ENCODE measurements around the gene SOHLH2.
A peak's percentile ranks its signal among the peaks of the same experiment; 100 is the strongest.

Gene SOHLH2

DNA sequence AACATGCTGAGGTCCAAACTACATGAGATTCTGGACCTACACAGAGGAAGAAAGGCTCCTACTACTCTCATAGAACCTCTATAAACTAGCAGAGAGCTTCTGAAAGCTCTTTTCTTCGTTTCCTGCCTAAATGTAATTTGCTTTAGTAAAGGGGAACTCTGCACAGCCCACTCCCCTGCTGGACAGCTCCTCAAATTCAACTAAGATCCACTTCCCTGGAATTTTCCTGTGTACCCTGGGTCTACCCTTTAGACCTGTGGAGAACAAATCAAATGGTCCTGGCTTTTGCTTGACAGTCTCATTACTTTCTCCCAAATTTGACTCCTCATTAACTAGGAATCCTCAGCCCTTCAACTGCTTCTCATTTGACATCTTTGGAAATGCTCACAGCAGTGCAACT lies 79.7 kb downstream of the SOHLH2 start:
- no peak overlapping the region for H3K4me3 ChIP-seq (replicated peaks; ENCODE audit: insufficient read depth, low read length)
- H3K27ac ChIP-seq (replicated peaks) = no peak overlapping the region
- TF ChIP-seq, protein P1, sequence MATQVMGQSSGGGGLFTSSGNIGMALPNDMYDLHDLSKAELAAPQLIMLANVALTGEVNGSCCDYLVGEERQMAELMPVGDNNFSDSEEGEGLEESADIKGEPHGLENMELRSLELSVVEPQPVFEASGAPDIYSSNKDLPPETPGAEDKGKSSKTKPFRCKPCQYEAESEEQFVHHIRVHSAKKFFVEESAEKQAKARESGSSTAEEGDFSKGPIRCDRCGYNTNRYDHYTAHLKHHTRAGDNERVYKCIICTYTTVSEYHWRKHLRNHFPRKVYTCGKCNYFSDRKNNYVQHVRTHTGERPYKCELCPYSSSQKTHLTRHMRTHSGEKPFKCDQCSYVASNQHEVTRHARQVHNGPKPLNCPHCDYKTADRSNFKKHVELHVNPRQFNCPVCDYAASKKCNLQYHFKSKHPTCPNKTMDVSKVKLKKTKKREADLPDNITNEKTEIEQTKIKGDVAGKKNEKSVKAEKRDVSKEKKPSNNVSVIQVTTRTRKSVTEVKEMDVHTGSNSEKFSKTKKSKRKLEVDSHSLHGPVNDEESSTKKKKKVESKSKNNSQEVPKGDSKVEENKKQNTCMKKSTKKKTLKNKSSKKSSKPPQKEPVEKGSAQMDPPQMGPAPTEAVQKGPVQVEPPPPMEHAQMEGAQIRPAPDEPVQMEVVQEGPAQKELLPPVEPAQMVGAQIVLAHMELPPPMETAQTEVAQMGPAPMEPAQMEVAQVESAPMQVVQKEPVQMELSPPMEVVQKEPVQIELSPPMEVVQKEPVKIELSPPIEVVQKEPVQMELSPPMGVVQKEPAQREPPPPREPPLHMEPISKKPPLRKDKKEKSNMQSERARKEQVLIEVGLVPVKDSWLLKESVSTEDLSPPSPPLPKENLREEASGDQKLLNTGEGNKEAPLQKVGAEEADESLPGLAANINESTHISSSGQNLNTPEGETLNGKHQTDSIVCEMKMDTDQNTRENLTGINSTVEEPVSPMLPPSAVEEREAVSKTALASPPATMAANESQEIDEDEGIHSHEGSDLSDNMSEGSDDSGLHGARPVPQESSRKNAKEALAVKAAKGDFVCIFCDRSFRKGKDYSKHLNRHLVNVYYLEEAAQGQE (IDR thresholded peaks at IDR 0.05; ENCODE audit: insufficient replicate concordance, low read depth) = peak; percentile 83
- no peak for TF ChIP-seq SPI1 (IDR thresholded peaks at IDR 0.05; ENCODE audit: borderline replicate concordance, low read depth)
- peaks cover 34% of the 10 kb centered on the region for H3K27me3 ChIP-seq (ENCODE audit: insufficient read depth, poor library complexity, severe bottlenecking)
- no peak for DNase-seq (ENCODE audit: low read depth in 1 of 2, low spot score in 1 of 2)

DNA sequence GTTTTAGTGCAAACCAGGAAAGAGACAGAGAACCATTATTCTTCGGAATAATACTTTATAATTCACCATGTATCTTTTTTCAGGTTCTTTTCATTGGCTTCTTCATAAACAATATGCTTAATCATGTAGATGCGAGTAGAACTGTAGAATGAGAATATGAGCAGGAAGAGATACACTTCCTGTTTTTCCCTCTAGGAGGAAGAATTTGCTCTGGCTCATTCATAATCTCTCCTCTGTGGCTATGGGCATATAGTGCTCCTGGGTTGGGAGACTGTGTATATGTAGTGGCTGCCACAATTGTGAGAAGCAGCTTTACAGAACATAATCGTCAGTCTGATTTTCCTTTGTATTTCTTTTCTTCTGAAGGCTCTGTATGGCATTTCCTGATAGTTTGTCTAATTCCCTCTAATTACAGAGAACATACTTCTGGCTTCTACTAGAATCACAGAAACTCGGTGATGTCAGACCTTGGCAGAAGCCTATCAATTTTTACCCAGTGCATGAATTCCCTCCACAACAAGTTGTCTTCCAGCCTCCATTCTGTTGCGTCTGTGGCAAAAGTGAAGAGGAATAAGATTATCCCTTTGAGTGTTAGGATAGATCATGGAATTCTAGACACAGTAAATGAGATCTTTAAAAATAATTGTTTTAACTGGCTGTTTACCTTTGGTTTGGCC lies 80.3 kb downstream of the SOHLH2 start:
- peak; percentile 82 for TF ChIP-seq SPI1 (IDR thresholded peaks at IDR 0.05; ENCODE audit: borderline replicate concordance, low read depth)
- TF ChIP-seq GABPA (IDR thresholded peaks at IDR 0.05; ENCODE audit: low read depth) = no peak
- TF ChIP-seq, protein P2, sequence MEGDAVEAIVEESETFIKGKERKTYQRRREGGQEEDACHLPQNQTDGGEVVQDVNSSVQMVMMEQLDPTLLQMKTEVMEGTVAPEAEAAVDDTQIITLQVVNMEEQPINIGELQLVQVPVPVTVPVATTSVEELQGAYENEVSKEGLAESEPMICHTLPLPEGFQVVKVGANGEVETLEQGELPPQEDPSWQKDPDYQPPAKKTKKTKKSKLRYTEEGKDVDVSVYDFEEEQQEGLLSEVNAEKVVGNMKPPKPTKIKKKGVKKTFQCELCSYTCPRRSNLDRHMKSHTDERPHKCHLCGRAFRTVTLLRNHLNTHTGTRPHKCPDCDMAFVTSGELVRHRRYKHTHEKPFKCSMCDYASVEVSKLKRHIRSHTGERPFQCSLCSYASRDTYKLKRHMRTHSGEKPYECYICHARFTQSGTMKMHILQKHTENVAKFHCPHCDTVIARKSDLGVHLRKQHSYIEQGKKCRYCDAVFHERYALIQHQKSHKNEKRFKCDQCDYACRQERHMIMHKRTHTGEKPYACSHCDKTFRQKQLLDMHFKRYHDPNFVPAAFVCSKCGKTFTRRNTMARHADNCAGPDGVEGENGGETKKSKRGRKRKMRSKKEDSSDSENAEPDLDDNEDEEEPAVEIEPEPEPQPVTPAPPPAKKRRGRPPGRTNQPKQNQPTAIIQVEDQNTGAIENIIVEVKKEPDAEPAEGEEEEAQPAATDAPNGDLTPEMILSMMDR (IDR thresholded peaks at IDR 0.05; ENCODE audit: insufficient read depth, low read length) = no peak
- no peak for TF ChIP-seq POLR2AphosphoS5 (IDR thresholded peaks at IDR 0.05; ENCODE audit: low read depth)
- TF ChIP-seq, protein P1 (IDR thresholded peaks at IDR 0.05; ENCODE audit: insufficient replicate concordance, low read depth) = no peak
- no peak overlapping the region for H3K27ac ChIP-seq (replicated peaks)

DNA sequence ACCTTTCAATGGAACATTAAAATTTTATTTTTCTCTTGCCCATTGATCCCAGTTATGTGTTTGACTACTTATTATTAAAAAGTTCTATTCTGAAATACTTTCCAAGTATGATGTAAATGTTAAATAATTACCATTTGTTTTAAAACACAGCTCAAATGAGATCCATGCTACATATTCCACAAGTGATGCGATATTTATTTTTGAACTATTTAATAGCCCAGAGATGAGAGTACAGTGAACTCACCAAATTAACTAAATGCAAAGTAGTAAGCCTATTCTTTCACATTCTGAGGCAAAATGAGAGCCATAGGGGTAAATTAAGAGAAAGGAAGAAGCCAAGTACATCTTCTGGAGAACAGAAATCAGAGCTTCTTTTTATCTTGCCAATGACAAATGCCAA lies 82.0 kb downstream of the SOHLH2 start:
- TF ChIP-seq, protein P1 (IDR thresholded peaks at IDR 0.05; ENCODE audit: insufficient replicate concordance, low read depth) = no peak
- TF ChIP-seq, protein P2 (IDR thresholded peaks at IDR 0.05; ENCODE audit: insufficient read depth, low read length) = no peak
- Histone ChIP-seq H3K4me3 (replicated peaks; ENCODE audit: insufficient read depth, low read length) (no peak overlapping the region), H3K27me3 (ENCODE audit: insufficient read depth, poor library complexity, severe bottlenecking) (peaks cover 43% of the 10 kb centered on the region), H3K27ac (replicated peaks) (no peak overlapping the region)
- DNase-seq (ENCODE audit: low read depth in 1 of 2, low spot score in 1 of 2) = no peak

More for the DNA sequence above, 80.3 kb downstream of the SOHLH2 start:
- no peak for DNase-seq (ENCODE audit: low read depth in 1 of 2, low spot score in 1 of 2)
- peaks cover 39% of the 10 kb centered on the region for H3K27me3 ChIP-seq (ENCODE audit: insufficient read depth, poor library complexity, severe bottlenecking)
- H3K4me3 ChIP-seq (replicated peaks; ENCODE audit: insufficient read depth, low read length) = no peak overlapping the region
